Fibroblast of the conjunctiva (primary cell): ENCODE measurements around the gene QDPR.
"Not testable (repeated sequence)": the region's sequence is repeated elsewhere in the genome, so short reads cannot be mapped to it uniquely, and the experiment has no call there.

Experiments
- DNase-seq: peaks from one replicate; pipeline ENCODE4 v3.0.0-alpha.2; 2010; ENCODE audit warnings: low read depth

Gene QDPR

DNA sequence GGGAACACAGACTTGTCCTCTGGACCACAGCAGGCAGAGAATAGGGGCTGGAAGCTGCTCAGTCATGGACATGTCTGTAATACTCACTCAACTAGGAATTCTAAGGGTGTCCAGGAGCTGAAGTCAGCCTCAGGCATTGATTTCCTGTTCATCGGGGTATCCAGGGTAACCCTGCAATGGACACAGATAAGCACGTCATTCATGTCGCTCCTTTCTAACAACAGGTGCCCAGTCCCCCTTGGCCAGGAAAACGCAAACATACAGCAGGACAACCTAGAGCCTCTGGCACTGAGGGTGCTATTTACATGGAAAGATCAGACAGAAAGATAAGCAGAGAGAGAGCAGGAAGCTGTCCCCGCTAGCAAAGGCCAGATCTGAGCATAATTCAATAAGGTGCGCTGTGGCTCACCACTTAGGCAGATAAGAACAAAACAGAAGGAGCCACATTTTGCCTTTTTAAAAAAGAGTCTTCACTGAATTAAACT is 21.3 kb downstream of the QDPR start:
- DNase-seq = no peak

DNA sequence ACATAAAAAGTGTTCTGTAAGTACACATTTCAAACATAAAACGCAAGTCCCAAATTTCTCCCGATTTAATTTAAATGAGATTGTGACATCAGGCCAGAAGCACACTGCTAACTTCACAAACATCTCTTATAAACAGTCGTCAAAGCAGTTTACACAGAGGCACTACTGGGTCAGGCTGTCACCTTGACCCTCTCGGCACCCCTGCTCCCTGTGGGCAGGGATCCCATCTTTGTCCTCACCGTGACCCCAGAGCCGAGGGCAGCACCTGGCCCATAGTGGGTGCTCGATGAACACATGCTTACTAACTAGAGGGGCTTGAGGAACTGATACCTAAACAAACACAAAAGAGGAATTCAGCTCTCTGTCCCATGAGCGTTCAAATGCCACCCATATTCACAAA is 22.2 kb downstream of the QDPR start:
- no peak for DNase-seq

DNA sequence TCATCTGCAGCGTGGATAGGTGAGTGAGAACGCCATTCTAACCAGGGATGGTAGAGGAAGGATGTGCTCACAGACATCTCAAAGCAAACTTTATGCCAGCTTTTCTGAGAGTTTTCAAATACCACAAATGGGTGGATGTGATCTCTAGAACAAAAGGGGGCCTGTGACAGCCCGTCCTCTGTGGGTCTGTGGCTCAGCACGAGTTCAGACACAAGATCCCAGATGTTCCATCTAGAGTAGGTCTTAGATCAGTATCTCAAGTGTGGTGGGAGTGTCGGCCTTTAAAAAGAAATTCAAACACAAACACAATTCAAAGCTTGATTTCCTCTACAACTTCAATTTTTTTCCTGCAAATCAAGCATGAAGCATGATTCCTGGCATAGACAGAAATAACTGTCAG is 22.8 kb downstream of the QDPR start:
- no peak for DNase-seq

DNA sequence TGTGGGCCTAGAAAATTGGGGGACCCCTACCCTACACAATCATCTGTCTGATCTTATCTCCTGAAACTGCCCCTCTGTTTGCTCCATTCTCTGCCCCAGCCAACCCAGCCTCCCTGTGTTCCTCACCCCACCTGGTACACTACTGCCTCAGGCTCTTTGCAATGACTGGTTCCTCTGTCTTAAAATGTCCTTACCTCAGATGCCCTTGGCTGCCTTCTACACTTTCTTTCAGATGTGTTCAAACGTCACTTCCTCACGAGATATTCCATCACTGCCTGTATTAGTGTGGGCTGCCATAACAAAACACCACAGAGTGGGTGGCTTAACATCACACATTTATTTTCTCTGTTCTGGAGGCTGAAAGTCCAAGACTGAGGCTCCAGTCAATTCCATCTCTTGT is 29.2 kb downstream of the QDPR start:
- no peak for DNase-seq

DNA sequence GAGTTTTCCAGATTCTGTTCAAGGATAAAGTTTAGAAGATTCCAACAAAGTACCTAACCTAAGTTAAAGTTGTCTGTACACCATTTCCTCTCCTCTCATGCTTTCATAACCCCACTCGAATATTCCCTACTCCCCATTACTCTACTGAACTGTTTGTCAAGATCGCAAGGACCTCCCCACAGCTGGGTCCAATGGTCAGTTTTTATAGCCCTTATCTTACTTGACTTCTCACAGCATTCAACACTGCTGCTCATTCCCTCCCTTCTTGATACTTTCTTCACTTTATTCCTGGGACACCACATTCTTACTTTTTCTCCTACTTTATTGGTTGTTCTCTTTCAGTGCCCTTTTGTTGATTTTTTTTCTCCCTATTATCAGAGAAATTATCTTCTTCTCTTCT is 30.9 kb downstream of the QDPR start:
- DNase-seq = no peak

DNA sequence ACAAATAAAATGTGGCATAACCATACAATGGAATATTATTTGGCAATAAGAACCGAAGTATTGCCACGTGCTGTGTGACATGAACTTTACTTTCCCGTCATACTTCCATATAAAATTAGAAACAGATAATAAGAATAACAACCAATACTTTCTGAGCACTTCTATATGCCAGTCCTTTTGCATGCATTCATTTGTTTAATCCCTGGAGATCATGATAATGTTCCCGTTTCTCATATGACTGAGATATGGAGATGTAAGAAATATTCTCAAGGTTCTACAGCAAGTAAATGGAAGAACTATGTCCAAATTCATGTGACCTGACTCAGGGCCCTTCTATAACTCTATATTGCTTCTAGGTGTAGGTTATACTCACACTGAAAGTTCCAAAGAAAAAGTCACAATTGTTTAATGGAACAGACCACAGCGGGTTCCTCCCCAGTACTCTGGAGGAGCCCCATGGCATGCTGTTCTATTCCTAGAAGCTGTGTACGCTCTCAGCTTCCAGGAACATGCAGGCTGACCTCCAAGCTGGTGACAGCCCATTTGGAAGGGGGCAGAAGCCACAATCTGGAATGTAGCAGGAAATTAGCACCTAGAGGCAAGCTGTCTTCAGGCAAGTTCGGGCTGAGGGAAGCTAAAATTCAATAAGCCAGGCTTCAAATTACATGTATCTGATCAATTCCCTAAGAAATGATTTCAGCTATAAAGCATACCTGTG is 31.5 kb downstream of the QDPR start:
- no peak for DNase-seq

- no peak for DNase-seq
Measured at GRCh38 chr4:17477774-17478472, 34.0 kb downstream of the QDPR start.

GRCh38 chr4:17476853-17477252 is 35.0 kb downstream of the QDPR start:
- no peak for DNase-seq

DNA sequence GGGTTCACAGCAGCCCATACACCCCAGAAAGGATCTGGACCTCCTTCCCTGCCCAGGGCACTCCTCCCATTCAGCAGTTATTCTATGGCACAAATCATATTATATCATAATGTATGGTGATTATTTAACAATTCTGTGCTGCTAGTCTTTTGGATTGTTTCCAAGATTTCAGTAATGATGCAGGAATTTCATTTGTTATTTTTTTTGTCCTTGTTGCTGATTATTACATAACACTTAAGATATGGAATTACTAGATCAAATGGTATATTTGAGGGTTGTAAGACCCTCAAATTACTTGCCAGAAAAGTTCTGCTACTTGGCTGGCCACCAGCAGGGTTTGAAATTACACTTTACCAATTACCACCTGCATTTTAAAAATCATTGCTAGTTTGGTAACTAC is 36.4 kb downstream of the QDPR start:
- DNase-seq = no peak

GRCh38 chr4:17469931-17470674 is 41.8 kb downstream of the QDPR start:
- DNase-seq = no peak

DNA sequence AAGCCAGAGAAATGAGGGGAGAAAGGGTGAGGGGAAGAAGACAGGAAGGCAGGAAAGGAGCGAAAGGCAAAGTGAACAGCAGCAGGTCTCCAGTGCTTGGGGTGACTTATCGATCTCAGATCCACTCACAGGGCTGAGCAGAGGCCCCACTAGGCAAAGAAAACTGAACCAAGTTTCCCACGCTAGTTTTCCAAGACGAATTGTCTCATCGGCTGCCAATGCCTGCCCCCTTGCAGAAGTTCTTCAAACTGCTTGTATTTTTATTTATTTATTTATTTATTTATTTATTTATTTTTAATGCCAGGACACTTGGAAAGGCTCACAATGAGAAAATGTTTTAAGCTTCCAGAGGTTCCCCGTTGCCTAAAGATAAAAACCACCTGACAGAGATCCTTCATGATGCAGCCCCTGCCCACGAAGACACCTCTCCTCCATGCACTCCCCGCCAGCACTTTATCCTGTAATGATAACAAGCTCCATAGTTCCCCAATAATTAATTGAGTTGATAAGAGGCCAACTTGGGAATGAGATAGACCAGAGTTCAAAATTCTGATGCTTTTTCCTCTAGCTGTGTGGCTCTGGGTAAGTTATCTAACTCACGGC is 43.2 kb downstream of the QDPR start:
- DNase-seq = peak; percentile 49

GRCh38 chr4:17463606-17464005 is 48.3 kb downstream of the QDPR start:
- DNase-seq = no peak

DNA sequence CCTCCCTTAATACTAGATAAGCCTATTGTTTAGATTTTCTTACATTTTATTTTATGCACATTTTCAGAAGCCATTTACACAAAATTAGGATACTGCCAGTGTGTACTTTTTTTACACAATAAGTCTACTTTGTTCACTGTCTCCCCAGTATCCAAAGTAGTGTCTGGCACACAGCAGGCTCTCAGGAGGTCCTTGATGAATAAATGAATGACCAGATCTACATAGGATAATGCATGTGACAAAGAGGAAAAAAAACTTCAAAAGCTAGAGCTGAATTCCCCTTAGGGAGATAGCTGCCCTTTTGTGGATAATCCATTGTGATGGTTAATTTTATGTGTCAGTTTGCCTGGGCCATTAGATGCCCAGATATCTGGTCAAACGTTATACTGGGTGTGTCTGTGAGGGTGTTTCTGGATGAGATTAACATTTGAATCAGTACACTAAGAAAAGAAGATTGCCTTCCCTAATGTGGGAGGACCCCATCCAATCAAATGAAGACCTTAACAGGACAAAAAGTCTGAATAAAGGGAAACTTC is 61.6 kb downstream of the QDPR start:
- DNase-seq = no peak

GRCh38 chr4:17448689-17449088 is 63.2 kb downstream of the QDPR start:
- DNase-seq = peak; percentile 58

DNA sequence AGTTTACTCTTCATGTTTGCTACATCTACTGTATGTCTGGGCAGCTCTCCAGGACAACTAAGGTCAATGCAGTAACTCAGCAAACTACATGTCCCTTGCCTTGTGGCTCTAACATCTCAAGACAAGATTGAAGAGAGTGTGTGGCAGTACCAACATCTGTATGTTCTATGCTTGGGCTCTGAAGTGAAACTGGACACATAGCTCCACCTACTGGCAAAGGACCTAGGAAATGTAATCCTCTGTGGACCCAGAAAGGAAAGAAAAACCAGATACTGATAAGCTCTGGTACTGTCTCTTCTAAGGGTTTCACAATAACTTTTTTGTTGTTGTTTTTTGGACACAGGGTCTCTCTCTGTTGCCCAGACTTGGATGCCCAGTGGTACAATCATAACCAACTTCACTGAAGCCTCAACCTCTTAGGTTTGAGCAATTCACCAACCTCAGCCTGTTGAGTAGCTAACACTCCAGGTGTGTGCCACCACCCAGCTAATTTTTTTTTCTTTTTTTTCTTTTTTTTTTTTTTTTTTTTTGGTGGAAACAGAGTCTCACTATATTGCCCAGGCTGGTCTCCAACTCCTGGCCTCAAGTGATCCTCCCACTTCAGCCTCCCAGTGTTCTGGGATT is 64.1 kb downstream of the QDPR start:
- DNase-seq = peak; percentile 69

DNA sequence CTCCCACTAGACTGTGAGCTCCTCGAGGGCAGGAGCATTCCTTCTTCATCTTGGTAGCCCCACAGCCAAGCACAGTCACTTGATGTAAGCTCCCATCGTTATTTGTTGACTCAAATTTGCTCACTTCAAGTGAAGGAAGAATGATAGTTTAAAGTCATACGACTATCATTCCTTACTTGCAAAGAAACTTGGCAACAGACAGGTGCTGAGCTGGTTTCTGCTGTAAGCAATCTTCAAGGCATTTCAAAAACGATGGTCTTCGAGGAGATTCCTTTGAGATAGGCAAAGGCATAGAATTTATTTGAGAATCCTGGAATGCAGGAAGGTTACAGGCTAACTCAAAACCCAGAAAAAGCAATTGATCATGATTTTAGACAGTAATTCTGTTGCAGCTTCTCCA is 64.8 kb downstream of the QDPR start:
- no peak for DNase-seq

GRCh38 chr4:17442477-17442876 is 69.4 kb downstream of the QDPR start:
- DNase-seq = not testable (repeated sequence)

GRCh38 chr4:17437396-17437795 is 74.5 kb downstream of the QDPR start:
- no peak for DNase-seq

DNA sequence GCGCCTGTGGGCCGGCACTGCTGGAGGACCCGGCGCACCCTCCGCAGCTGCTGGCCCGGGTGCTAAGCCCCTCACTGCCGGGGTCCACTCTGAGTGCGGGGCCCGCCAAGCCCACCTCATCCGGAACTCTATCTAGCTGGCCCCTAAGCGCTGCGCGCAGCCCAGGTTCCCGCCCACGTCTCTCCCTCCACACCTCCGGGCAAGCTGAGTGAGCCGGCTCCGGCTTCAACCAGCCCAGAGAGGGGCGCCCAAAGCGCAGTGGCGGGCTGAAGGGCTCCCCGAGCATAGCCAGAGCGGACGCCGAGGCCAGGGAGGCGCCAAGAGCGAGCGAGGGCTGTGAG is 75.2 kb downstream of the QDPR start:
- DNase-seq = no peak
